G401 (cell line): ENCODE data around the gene ADGRG1. TPM values are rescaled to one million over a fixed set of nuclear protein-coding genes. Genes with fewer than 3 reads are reported as not detected.
A peak's percentile ranks its signal among the peaks of the same experiment; 100 is the strongest.
"Not testable (repeated sequence)": the region's sequence is repeated elsewhere in the genome, so short reads cannot be mapped to it uniquely, and the experiment has no call there.

Experiments used
- DNase-seq: peaks from one replicate; pipeline ENCODE4 v3.0.0-alpha.2; 2015; ENCODE audit warnings: low spot score
- in situ Hi-C: cut with HindIII; loops from 2 replicates; pipeline ENCODE4 v1.10.0; 2016; ENCODE audit warnings: low sequenced_read_pairs, mixed read lengths
- total RNA-seq: library from RNA; depleted of rRNA; stranded (reverse); fragments of >200 nt; shearing (Covaris generic); gene quantifications from 2 replicates; pipeline ENCODE4 v1.2.3, GENCODE V29; 2014; rRNA removed

The ADGRG1 gene
- total RNA-seq, 1 experiment from 2014 or later, result 4.1 TPM

DNA sequence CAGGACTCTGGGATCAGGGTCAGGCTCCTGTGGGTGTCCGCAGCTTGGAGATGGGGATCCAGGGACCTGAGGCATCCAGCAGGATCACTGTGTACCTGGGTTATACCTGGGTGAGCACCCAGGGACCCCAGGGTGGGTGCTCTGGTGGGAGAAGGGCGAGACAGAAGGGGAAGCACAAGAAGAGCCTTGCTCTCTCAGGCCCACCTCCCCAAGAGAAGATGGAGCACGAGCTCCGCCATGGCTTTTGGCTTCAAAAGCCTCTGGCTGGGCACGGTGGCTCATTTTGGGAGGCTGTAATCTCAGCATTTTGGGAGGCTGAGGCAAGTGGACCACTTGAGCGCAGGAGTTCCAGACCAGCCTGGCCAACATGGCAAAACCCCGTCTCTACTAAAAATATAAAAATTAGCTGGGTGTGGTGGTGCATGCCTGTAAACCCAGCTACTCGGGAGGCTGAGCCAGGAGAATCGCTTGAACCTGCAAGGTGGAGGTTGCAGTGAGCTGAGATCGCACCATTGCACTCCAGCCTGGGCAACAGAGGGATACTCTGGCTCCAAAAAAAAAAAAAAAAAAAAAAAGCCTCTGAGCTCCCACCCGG lies 75.1 kb downstream of the ADGRG1 start:
- no peak for DNase-seq
- in situ Hi-C loops, result no loop called here

DNA sequence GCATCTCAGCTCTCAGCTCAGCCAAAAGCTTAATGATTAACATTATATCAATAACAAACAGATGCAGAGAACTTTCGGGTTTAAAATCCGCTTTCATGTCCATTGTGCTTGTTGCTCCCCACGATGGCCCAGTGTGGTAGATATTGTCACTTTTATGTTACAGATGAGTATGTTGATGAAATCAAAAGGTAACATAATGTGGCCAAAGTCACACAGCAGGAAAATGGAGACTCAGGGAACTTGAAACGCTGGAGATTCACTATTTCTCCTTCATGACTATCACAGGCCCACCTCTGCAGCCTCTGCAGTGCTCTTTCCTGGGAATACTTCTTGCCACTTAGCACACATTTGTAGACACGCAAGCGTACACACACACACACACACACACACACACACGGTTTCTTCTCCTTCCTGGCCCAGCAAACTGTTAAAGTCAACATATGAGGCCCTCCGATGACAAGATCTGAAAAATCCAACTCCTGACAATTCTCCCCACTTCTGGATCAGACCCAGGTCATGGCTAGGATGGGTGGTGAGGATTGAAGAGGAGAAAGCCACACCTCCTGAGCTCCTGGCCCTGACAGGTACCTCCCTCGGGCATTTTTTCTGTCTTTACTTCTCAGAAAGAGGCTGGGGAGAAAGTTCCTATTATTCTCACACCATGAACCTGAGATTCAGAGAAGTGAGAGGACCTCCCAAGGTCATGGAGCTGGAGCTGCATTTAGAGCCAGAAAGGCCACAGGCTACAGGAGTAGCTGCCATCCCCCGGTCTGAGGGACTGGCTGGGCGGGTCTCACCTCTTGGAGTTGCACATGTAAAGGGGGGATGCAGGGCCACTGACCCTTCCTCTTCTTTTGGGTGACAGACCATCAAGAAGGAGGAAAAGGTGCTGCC lies 75.8 kb downstream of the ADGRG1 start:
- DNase-seq, result no peak
- in situ Hi-C loops, result no loop called here

DNA sequence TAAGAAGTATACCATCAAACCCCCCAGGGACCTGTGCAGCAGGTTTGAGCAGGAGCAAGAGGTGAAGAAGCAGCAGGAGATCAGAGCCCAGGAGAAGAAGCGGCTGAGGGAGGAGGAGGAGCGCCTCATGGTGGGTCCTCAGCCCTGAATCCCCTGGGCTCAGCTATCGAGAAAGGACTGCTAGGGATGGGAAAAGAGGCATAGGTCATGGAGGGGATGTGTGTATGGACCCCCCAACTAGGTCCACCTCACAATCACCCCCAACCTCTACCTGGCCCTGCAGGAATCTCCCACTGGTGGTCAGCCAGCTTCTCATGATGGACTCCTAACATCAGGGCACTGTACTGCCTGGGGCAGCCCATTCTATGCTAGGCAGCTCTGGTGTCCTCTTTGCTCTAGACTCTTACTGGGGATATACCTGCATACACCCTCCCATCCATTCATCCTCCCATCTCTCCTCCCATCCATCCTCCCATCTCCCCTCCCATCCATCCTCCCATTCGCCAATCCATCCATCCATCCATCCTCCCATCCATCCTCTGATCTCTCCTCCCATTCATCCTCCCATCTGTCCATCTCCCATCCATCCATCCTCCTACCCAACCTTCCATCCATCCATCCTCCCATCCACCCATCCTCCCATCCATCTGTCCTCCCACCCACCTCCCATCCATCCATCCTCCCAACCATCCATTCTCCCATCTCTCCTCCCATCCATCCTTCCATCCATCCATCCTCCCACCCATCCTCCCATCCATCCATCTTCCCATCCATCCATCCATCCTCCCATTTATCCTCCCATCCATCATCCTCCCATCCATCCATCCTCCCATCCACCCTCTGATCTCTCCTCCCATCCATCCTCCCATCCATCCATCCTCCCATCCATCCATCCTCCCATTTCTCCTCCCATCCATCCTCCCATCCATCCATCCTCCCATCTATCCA lies 76.7 kb downstream of the ADGRG1 start:
- no peak for DNase-seq
- in situ Hi-C loops, result no loop called here

DNA sequence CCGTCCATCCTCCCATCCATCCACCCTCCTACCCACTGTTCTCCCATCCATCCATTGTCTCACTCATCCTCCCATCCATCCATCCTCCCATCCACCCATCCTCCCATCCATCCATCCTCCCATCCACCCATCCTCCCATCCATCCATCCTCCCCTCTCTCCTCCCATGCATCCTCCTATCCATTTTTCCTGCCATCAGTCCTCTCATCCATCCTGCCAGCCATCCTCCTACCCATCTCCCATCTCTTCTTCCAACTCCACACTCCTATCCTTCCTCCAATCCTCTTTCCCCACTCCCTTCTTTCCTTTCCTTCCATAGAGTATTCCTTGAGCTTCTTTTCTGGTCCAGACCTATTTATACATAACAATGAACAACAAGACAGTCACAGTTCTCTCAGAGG lies 78.3 kb downstream of the ADGRG1 start:
- no peak for DNase-seq
- in situ Hi-C loops, result no loop called here

DNA sequence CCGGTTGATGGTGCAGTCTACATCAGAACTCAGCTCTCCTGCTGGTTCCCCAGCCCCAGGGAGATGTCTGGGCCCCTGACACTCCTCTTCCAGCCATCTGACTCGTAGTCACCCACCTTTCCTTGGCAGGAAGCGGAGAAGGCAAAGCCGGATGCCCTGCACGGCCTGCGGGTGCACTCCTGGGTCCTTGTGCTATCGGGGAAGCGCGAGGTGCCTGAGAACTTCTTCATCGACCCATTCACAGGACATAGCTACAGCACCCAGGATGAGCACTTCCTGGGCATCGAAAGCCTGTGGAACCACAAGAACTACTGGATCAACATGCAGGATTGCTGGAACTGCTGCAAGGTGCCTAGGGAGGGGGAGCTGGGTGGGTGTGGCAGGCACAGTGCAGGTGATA lies 78.9 kb downstream of the ADGRG1 start:
- no peak for DNase-seq
- in situ Hi-C loops, result no loop called here

GRCh38 chr16:57708168-57708567 lies 79.7 kb downstream of the ADGRG1 start:
- no peak for DNase-seq
- in situ Hi-C loops, result no loop called here

- in situ Hi-C loops, result no loop called here
- DNase-seq, result no peak
Measured at GRCh38 chr16:57709663-57710062, 81.2 kb downstream of the ADGRG1 start.

DNA sequence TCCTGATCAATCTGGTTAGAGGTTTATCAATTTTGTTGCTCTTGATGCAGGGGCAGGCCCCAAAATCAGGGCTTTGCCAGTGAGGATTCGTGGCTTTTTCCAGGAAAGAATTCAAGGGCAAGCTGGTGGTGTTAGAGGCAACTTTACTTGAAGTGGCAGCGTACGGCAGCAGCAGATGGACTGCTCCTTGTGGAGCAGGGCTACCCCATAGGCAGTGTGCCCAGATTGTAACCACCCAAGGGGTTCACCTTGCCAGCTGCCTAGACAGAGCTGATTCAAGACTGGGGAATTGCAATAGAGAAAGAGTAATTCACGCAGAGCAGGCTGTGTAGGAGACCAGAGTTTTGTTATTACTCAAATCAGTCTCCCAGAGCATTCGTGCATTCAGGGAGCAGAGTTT lies 82.9 kb downstream of the ADGRG1 start:
- DNase-seq, result peak; percentile 50
- in situ Hi-C loops, result no loop called here

DNA sequence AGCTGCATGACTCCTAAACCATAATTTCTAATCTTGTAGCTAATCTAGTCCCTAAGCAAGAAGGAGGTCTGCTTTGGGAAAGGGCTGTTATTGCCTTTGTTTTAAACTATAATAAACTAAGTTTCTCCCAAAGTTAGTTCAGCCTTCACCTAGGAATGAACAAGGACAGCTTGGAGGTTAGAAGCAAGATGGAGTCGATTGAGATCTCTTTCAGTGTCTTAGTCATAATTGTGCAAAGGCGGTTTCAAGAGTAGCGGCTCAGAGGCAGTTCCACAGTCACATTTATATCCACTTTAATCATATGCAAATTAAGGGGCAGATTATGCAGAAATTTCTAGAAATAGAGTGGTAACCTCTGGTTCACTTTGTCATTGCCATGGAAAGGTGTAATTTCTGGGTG lies 83.6 kb downstream of the ADGRG1 start:
- in situ Hi-C loops, result no loop called here
- no peak for DNase-seq

GRCh38 chr16:57712569-57712968 lies 84.1 kb downstream of the ADGRG1 start:
- in situ Hi-C loops, result not testable (repeated sequence)

GRCh38 chr16:57713596-57713995 lies 85.2 kb downstream of the ADGRG1 start:
- no peak for DNase-seq
- in situ Hi-C loops, result no loop called here

More at GRCh38 chr16:57712569-57712968, 84.1 kb downstream of the ADGRG1 start:
- DNase-seq, result not testable (repeated sequence)

GRCh38 chr16:57714047-57714446 lies 85.6 kb downstream of the ADGRG1 start:
- in situ Hi-C loops, result no loop called here
- DNase-seq, result no peak

Other genes starting within 250 kb of the ADGRG1 start
- not detected in 2 replicates for gene CCL17, start 223.9 kb upstream of the ADGRG1 start, total RNA-seq
- 152 and 156 TPM in 2 replicates for gene CIAPIN1, start 181.2 kb upstream of the ADGRG1 start, total RNA-seq
- gene COQ9, start 181.2 kb upstream of the ADGRG1 start, total RNA-seq, result 46.3 and 60.4 TPM in 2 replicates
- 240 and 319 TPM in 2 replicates for gene POLR2C, start 166.0 kb upstream of the ADGRG1 start, total RNA-seq
- 33.7 and 45.5 TPM in 2 replicates for gene DOK4, start 142.1 kb upstream of the ADGRG1 start, total RNA-seq
- 25.0 and 26.7 TPM in 2 replicates for gene CCDC102A, start 92.1 kb upstream of the ADGRG1 start, total RNA-seq
- not detected in 2 replicates for gene ADGRG5, start 86.0 kb upstream of the ADGRG1 start, total RNA-seq
- gene ADGRG3, start 39.7 kb downstream of the ADGRG1 start, total RNA-seq, result not detected in 2 replicates
- gene DRC7, start 66.2 kb downstream of the ADGRG1 start, total RNA-seq, result 0.37 TPM in 1 of 2 replicates, not detected in the other
- gene KATNB1, start 107.1 kb downstream of the ADGRG1 start, total RNA-seq, result 46.6 and 55.6 TPM in 2 replicates
- 44.3 and 53.5 TPM in 2 replicates for gene KIFC3, start 173.9 kb downstream of the ADGRG1 start, total RNA-seq